ENCODE results near the gene RELB. TPM values are rescaled to one million over a fixed set of nuclear protein-coding genes. Genes with fewer than 3 reads are reported as not detected.

Gene RELB
- total and polyA plus RNA-seq, 4 experiments from 2014 or later, result 19.7 to 39.8 (median 35.0) TPM

DNA sequence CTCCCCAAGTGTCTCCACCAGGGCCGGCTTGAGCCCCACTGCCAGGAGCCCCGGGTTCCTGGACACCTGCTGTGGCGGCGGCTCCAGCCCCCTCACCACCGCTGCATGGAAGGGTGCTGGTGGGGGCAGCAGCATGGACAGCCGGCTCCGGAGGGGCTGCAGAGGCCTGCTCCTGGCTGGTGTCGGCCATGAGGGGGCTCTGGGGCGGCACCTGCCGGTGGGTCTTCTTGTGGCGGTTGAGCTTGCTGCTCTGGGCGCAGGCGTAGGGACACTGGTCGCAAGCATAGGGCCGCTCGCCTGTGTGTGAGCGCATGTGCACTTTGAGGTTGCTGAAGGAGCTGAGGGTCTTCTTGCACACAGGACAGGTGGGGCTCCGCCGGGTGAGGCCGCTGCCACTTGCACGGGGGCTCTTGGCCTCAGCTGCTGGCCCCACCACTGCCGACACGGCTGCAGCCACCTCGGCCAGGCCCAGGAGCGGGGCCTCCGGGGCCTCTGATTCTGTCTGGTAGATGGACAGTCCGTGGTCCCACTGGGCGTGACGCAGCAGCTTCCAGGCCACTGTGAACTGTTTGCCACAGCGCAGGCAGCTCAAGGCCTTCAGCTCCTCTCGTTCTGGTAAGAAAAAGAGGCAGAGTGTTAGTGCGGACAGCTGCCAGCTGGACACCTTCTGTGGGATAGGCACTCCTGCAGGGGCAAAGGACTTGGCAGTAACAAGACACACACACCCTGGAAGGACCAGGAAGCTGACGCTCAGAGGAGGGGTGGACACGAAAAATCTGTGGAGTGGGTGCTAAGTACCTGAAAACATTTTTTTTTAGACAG lies 70.9 kb downstream of the RELB start:
- peaks cover 23% of the 10 kb centered on the region for H3K36me3 ChIP-seq (ENCODE audit: insufficient read depth, low read length)
- no peaks in the 10 kb centered on the region for H3K9me3 ChIP-seq (ENCODE audit: control insufficient read depth in 1 of 2, low read length in 2 of 2)
- no peak overlapping the region for H3K27ac ChIP-seq (ENCODE audit: low read depth, low read length)
- no peak overlapping the region for H3K4me3 ChIP-seq (ENCODE audit: low read length in 2 of 2)
- Mint-ChIP-seq H3K4me1 (peaks cover 7 to 17% (median 12%) of the 10 kb centered on the region in 4 donors), H3K9me3 (no peaks in the 10 kb centered on the region), H3K4me3 (peak overlapping the region in 1 of 8 donors; percentile 70), H3K27me3 (no peaks in the 10 kb centered on the region), H3K36me3 (peaks cover 12 to 32% of the 10 kb centered on the region in 2 donors), H3K27ac (peak overlapping the region in 5 of 7 donors; percentile 27 to 65 (median 53))
- ChIA-PET CTCF (ENCODE audit: partially characterized antibody) (interaction anchor here (0.8 to 1.7 kb wide), 3 partner anchors 12 to 15 kb away, joined by 3 to 5 read pairs (median 3); no protein-coding TSS in a partner anchor), POLR2A (ENCODE audit: partially characterized antibody) (interaction anchor here (0.7 kb wide), 2 partner anchors 10 to 99 kb away, joined by 3 read pairs; no protein-coding TSS in a partner anchor)
- no peaks in the 10 kb centered on the region for H3K27me3 ChIP-seq (ENCODE audit: insufficient read depth, low read length)
- no peak for DNase-seq
- intact Hi-C loops (cut with micrococcal nuclease), result loop anchor here (10.0 kb wide), 1 partner anchor 117 kb away; the partner anchor contains the start of gene CLPTM1
- peaks cover 21% of the 10 kb centered on the region for H3K4me1 ChIP-seq (ENCODE audit: insufficient read depth, low read length)

DNA sequence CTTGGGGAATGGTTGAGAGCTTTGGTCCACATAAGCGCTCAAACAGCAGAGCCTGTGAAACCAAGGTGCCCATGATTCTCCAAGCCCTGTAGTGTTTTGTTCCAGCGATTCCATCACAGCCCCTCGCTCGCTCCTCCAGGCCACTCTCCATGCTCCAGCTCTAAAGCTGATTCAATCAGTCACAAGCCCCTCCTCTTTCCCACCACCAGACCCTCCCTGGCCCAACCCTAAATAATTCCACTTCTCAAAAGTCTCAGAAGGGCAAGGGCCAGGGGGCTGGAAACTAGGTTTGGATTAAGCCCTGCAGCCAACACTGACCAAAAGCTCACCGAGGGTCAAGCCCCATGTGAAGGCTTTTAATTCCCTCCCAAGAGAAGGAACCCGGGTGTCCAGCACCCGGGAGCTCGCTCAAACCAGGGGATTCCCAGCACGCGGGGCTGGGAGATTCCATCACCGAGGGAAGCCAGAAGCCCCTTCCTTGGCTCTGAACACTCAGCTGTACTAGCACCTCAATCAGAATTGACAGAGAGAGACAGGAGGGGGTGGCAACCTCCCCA lies 73.6 kb downstream of the RELB start:
- peak overlapping the region; percentile 22 for H3K27ac ChIP-seq (ENCODE audit: low read depth, low read length)
- POLR2A ChIA-PET (ENCODE audit: partially characterized antibody), result interaction anchor here (0.6 to 8.4 kb wide), 4 partner anchors 15 to 104 kb away, joined by 3 to 106 read pairs (median 4); partner anchors contain the start of genes BLOC1S3 and PPP1R37
- no peaks in the 10 kb centered on the region for H3K27me3 ChIP-seq (ENCODE audit: insufficient read depth, low read length)
- H3K27ac Mint-ChIP-seq, result peak overlapping the region; percentile 47 to 94 (median 71)
- no peak overlapping the region for H3K4me3 ChIP-seq (ENCODE audit: low read length in 2 of 2)
- H3K36me3 Mint-ChIP-seq, result peaks cover 7 to 24% of the 10 kb centered on the region in 2 donors
- CTCF ChIA-PET (ENCODE audit: partially characterized antibody), result interaction anchor here (1.0 to 1.8 kb wide), 3 partner anchors 15 to 123 kb away, joined by 3 to 6 read pairs (median 3); no protein-coding TSS in a partner anchor
- peak in 1 of 5 donors; percentile 45 for DNase-seq
- H3K9me3 Mint-ChIP-seq, result no peaks in the 10 kb centered on the region
- peak overlapping the region in 5 of 8 donors; percentile 34 to 73 (median 49) for H3K4me3 Mint-ChIP-seq
- H3K27me3 Mint-ChIP-seq, result no peaks in the 10 kb centered on the region
- peaks cover 8% of the 10 kb centered on the region for H3K36me3 ChIP-seq (ENCODE audit: insufficient read depth, low read length)
- no peaks in the 10 kb centered on the region for H3K9me3 ChIP-seq (ENCODE audit: control insufficient read depth in 1 of 2, low read length in 2 of 2)
- H3K4me1 ChIP-seq (ENCODE audit: insufficient read depth, low read length), result peaks cover 38% of the 10 kb centered on the region
- H3K4me1 Mint-ChIP-seq, result peaks cover 16 to 38% (median 27%) of the 10 kb centered on the region in 4 donors
- intact Hi-C loops (cut with micrococcal nuclease), result loop anchor here (5.0 to 10.0 kb wide), 2 partner anchors 73 to 120 kb away; partner anchors contain the start of genes CLPTM1 and RELB

DNA sequence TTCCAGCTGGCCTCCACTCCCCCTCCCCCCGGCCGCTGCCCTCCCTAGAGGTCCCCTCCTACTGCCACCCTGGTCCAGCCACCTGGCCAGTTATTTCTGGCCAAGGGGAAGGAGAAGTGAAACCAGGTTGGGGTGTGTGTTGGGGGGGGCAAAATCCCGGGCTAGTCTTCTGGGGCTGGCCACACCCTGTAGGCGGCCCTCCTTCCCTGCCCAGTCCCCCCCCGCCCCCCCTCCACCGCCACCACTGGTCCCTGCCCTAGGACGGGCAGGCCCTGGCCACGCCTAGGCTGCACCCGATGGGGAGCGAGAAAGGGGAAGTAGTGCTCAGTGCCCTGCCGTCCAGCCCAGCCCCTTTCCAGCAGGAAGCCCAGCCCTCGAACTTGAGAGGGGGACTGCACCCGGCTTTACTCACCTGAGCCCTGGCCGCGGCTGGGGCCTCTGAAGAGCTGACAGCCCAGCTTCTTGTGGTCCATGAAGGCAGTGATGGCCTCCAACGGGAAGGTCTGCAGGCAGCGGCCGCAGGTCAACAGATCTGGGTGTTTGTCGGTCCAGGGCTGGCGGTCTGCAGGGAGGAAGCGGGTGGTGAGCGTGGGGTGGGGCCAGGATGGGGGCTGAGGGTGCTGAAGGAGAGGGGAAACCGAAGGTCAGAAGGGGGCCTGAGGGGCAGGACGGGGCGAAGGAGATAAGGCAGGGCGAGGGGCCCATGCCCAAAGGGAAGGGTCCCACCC lies 74.2 kb downstream of the RELB start:
- H3K27me3 ChIP-seq (ENCODE audit: insufficient read depth, low read length), result no peaks in the 10 kb centered on the region
- H3K4me1 ChIP-seq (ENCODE audit: insufficient read depth, low read length), result peaks cover 44% of the 10 kb centered on the region
- ChIA-PET CTCF (ENCODE audit: partially characterized antibody) (interaction anchor here (1.0 to 1.8 kb wide), 2 partner anchors 16 to 86 kb away, joined by 3 to 6 read pairs; no protein-coding TSS in a partner anchor), POLR2A (ENCODE audit: partially characterized antibody) (interaction anchor here (1.0 to 8.4 kb wide), 3 partner anchors 16 to 103 kb away, joined by 3 to 106 read pairs (median 5); partner anchors contain the start of genes BLOC1S3 and PPP1R37)
- H3K27ac ChIP-seq (ENCODE audit: low read depth, low read length), result peak overlapping the region; percentile 56
- H3K4me3 ChIP-seq (ENCODE audit: low read length in 2 of 2), result peak overlapping the region; percentile 17 to 60
- Mint-ChIP-seq H3K27ac (peak overlapping the region; percentile 8 to 85 (median 64)), H3K27me3 (no peaks in the 10 kb centered on the region), H3K4me1 (peaks cover 18 to 43% (median 31%) of the 10 kb centered on the region in 4 donors), H3K9me3 (no peaks in the 10 kb centered on the region), H3K36me3 (peaks cover 2 to 17% of the 10 kb centered on the region in 2 donors), H3K4me3 (peak overlapping the region; percentile 77 to 91 (median 78))
- DNase-seq, result peak in 4 of 5 donors; percentile 13 to 65 (median 22)
- peaks cover 2% of the 10 kb centered on the region for H3K36me3 ChIP-seq (ENCODE audit: insufficient read depth, low read length)
- no peaks in the 10 kb centered on the region for H3K9me3 ChIP-seq (ENCODE audit: control insufficient read depth in 1 of 2, low read length in 2 of 2)
- intact Hi-C loops (cut with micrococcal nuclease), result loop anchor here (1.0 to 10.0 kb wide), 3 partner anchors 16 to 121 kb away; partner anchors contain the start of genes CLPTM1 and RELB

DNA sequence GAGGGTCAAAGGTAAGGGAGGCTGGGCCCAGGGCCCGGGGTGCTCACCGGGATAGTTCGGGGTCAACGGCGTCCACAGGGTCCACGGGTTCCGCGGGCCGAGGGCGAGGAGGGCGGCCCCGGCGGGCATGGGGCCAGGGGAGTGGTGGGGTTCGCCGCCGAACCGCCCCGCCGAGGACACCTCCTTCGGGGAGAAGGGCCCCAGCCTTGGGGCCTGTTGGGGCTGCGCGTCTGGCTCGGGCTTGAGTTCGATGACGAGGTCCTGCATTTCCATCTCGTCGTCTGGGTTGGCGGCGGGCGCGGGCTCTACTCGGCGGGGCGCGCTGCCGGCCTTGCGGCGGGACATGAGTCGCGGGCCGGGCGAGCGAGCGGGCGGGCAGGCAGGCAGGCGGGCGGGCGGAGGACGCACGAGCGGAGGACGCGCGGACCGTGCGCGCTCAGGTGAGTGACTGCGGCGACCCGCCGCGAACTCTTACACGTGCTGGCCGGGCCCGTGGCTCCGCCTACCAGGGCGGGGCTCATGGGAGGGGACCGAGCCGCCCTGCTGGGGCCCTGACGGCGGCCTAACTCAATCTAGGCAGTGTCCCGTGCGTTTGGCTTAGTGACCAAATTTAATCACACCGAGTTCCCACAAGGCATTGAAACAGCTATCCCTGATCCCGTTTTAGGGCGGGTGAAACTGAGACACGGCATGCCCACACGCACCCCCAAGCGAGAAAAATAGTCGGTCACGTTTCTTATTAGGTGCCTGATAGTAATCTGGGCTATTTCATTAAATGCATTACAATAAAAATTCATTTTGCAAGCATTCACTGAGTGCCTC lies 75.0 kb downstream of the RELB start, which contains the start of gene ZNF296:
Gene ZNF296, minus strand, starts transcription at position 450 of the 822 bp plus-strand sequence. Its CDS starts 105 bp downstream, at position 345.
- no peaks in the 10 kb centered on the region for H3K9me3 ChIP-seq (ENCODE audit: control insufficient read depth in 1 of 2, low read length in 2 of 2)
- Mint-ChIP-seq H3K36me3 (peaks cover 0 to 13% of the 10 kb centered on the region in 2 donors), H3K4me3 (peak within 1 kb of the TSS; percentile 77 to 91 (median 80)), H3K9me3 (no peaks in the 10 kb centered on the region), H3K27ac (peak within 1 kb of the TSS; percentile 82 to 91 (median 85)), H3K27me3 (no peaks in the 10 kb centered on the region), H3K4me1 (peaks cover 19 to 49% (median 36%) of the 10 kb centered on the region in 4 donors)
- ChIA-PET POLR2A (ENCODE audit: partially characterized antibody) (interaction anchor here (0.6 to 8.4 kb wide), 3 partner anchors 15 to 102 kb away, joined by 3 to 106 read pairs (median 6); partner anchors contain the start of genes BLOC1S3, PPP1R37 and TRAPPC6A), CTCF (ENCODE audit: partially characterized antibody) (interaction anchor here (1.7 kb wide), 1 partner anchor 49 kb away, joined by 5 read pairs; no protein-coding TSS in a partner anchor)
- H3K4me1 ChIP-seq (ENCODE audit: insufficient read depth, low read length), result peaks cover 51% of the 10 kb centered on the region
- intact Hi-C loops (cut with micrococcal nuclease), result loop anchor here (1.0 to 10.0 kb wide), 3 partner anchors 17 to 121 kb away; partner anchors contain the start of genes CLPTM1 and RELB
- peak within 1 kb of the TSS; percentile 24 to 60 for H3K4me3 ChIP-seq (ENCODE audit: low read length in 2 of 2)
- no peaks in the 10 kb centered on the region for H3K27me3 ChIP-seq (ENCODE audit: insufficient read depth, low read length)
- no peaks in the 10 kb centered on the region for H3K36me3 ChIP-seq (ENCODE audit: insufficient read depth, low read length)
- peak within 1 kb of the TSS; percentile 56 for H3K27ac ChIP-seq (ENCODE audit: low read depth, low read length)
- peak; percentile 69 to 79 (median 74) for DNase-seq

DNA sequence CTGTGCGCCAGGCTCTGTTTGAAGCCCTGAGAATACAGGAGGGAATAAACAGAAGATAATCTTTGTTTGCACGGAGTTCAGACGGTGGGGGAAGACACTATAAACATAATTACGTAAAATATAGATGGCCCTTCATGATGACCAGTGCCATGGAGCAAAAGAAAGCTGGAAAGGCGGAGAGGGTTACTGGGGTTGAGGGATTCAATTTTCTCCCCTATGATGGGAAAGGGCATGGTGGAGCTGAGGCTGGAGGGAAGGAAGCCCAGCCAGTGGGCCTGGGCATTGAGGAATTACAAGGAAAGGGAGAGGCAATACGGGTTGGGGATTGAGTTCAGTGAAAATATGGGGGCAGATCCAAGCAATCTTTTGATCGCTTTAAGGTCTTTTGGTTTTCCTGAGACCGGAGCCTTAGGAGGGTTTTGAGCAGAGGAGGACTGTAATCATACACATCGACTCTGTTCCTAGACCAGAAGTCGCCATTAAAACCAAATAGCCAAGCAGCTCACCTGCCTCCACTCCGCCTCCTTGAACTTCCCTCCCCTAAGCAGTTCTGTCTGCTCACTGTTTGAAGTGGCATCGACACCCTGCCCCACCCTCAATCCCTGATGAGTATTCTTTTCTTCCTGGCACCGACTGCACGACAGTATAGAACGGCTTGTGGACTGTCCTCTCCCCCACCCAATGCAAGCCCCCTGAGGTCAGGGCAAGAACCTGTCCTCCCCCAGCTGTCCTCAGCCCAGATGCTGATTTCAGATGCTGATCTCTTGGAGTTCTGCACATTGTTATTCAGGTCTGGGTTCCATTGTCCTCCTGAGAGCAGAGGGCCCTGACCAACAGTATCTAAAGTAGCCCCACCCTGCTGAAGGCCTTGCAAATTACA lies 75.8 kb downstream of the RELB start:
- H3K27ac Mint-ChIP-seq, result peak overlapping the region; percentile 80 to 91 (median 83)
- no peaks in the 10 kb centered on the region for H3K27me3 Mint-ChIP-seq
- peak overlapping the region; percentile 76 to 91 (median 78) for H3K4me3 Mint-ChIP-seq
- ChIA-PET POLR2A (ENCODE audit: partially characterized antibody) (interaction anchor here (0.6 to 8.4 kb wide), 4 partner anchors 15 to 101 kb away, joined by 3 to 106 read pairs (median 4); partner anchors contain the start of genes BLOC1S3, PPP1R37 and TRAPPC6A), CTCF (ENCODE audit: partially characterized antibody) (interaction anchor here (1.7 kb wide), 1 partner anchor 48 kb away, joined by 5 read pairs; no protein-coding TSS in a partner anchor)
- peak overlapping the region in 1 of 2 donors; percentile 24 for H3K4me3 ChIP-seq (ENCODE audit: low read length in 2 of 2)
- peaks cover 51% of the 10 kb centered on the region for H3K4me1 ChIP-seq (ENCODE audit: insufficient read depth, low read length)
- H3K36me3 ChIP-seq (ENCODE audit: insufficient read depth, low read length), result peaks cover 7% of the 10 kb centered on the region
- intact Hi-C loops (cut with micrococcal nuclease), result loop anchor here (1.0 to 10.0 kb wide), 3 partner anchors 18 to 122 kb away; partner anchors contain the start of genes CLPTM1 and RELB
- peaks cover 23 to 57% (median 42%) of the 10 kb centered on the region in 4 donors for H3K4me1 Mint-ChIP-seq
- peak overlapping the region; percentile 56 for H3K27ac ChIP-seq (ENCODE audit: low read depth, low read length)
- peak in 1 of 5 donors; percentile 34 for DNase-seq
- H3K9me3 Mint-ChIP-seq, result no peaks in the 10 kb centered on the region
- peaks cover 5 to 20% of the 10 kb centered on the region in 2 donors for H3K36me3 Mint-ChIP-seq
- no peaks in the 10 kb centered on the region for H3K27me3 ChIP-seq (ENCODE audit: insufficient read depth, low read length)
- no peaks in the 10 kb centered on the region for H3K9me3 ChIP-seq (ENCODE audit: control insufficient read depth in 1 of 2, low read length in 2 of 2)

All from CD4-positive, alpha-beta memory T cell (primary cell).